Calu3 (cell line): ENCODE measurements around the gene PLS1. TPM values are rescaled to one million over a fixed set of nuclear protein-coding genes. Genes with fewer than 3 reads are reported as not detected.

ENCODE experiments used
- BruUV-seq: library from RNA; stranded (reverse); fragments of 400-500 nt; replicated peaks from 2 replicates; lab custom pipeline; 2021; lab: Mats Ljungman, UMichigan
- CTCF ChIA-PET: fragments of 300-600 bp; sonication (Branson Sonifier 250); formaldehyde crosslinking; loops from one replicate; lab custom pipeline; 2022; ENCODE audit warnings: antibody characterized with exemption; lab: Charles Lee
- DNase-seq: peaks from one replicate; pipeline ENCODE4 v3.0.0; 2022
- H3K27ac Mint-ChIP-seq: one replicate; pipeline ENCODE4 v1.8.0; 2022; ENCODE audit warnings: mixed read lengths; ENCODE audit not compliant: unreplicated experiment
- H3K27me3 Mint-ChIP-seq: one replicate; pipeline ENCODE4 v1.8.0; 2022; ENCODE audit warnings: mixed read lengths; ENCODE audit not compliant: unreplicated experiment
- H3K36me3 Mint-ChIP-seq: one replicate; pipeline ENCODE4 v1.8.0; 2022; ENCODE audit warnings: mild to moderate bottlenecking, moderate library complexity, mixed read lengths; ENCODE audit not compliant: insufficient read depth, unreplicated experiment
- H3K4me1 Mint-ChIP-seq: one replicate; pipeline ENCODE4 v1.8.0; 2022; ENCODE audit warnings: mild to moderate bottlenecking, low read depth, mixed read lengths; ENCODE audit not compliant: unreplicated experiment
- H3K4me3 Mint-ChIP-seq: one replicate; pipeline ENCODE4 v1.8.0; 2022; ENCODE audit warnings: mild to moderate bottlenecking, low read depth, moderate library complexity, mixed read lengths; ENCODE audit not compliant: unreplicated experiment
- H3K9me3 Mint-ChIP-seq: one replicate; pipeline ENCODE4 v1.8.0; 2022; ENCODE audit warnings: low read depth, mixed read lengths; ENCODE audit not compliant: unreplicated experiment
- intact Hi-C: fragments of 100-400 bp; cut with micrococcal nuclease; formaldehyde crosslinking; loops from one replicate; pipeline ENCODE4 v1.10.0; 2022; ENCODE audit not compliant: unreplicated experiment
- total RNA-seq: library from RNA; stranded (reverse); gene quantifications from 2 replicates; pipeline ENCODE4 v1.2.3, GENCODE V29; 2022
- TF ChIP-seq, protein P1 (sequence below): fragments of 200-600 bp; IDR thresholded peaks from one replicate; pipeline ENCODE4 v1.8.0; 2022; ENCODE audit warnings: antibody characterized with exemption; ENCODE audit not compliant: unreplicated experiment

Gene PLS1
- total RNA-seq, 1 experiment from 2014 or later = 155 TPM

DNA sequence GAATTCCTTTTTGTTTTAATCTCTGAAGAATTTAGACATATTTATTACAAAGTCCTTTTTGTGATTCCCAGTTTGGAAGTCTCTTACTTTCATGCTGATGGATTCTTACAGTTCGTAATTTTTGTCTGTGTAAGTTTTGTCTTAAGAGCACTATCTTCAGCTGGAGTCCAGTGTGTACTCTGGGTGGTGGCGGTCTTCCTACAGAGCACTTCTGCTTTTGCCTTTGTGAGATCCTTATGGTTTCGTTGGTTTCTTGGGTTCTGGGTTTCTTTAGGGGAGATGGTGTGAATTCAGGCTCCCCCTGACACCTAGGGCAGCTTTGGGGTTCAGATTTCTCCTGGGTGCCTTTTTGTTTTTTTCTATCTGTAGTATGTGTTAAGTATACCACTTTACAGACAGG, 45.3 kb downstream of the PLS1 start:
- TF ChIP-seq, protein P1, sequence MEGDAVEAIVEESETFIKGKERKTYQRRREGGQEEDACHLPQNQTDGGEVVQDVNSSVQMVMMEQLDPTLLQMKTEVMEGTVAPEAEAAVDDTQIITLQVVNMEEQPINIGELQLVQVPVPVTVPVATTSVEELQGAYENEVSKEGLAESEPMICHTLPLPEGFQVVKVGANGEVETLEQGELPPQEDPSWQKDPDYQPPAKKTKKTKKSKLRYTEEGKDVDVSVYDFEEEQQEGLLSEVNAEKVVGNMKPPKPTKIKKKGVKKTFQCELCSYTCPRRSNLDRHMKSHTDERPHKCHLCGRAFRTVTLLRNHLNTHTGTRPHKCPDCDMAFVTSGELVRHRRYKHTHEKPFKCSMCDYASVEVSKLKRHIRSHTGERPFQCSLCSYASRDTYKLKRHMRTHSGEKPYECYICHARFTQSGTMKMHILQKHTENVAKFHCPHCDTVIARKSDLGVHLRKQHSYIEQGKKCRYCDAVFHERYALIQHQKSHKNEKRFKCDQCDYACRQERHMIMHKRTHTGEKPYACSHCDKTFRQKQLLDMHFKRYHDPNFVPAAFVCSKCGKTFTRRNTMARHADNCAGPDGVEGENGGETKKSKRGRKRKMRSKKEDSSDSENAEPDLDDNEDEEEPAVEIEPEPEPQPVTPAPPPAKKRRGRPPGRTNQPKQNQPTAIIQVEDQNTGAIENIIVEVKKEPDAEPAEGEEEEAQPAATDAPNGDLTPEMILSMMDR = no peak
- Mint-ChIP-seq H3K4me3 (no peak overlapping the region), H3K27ac (no peak overlapping the region), H3K36me3 (peaks cover 5% of the 10 kb centered on the region), H3K4me1 (peaks cover 39% of the 10 kb centered on the region), H3K27me3 (no peaks in the 10 kb centered on the region), H3K9me3 (no peaks in the 10 kb centered on the region)
- no peak for DNase-seq
- BruUV-seq = no TSS peak
- CTCF ChIA-PET = interaction anchor here (0.6 kb wide), 1 partner anchor 7 kb away, joined by 5 read pairs; no protein-coding TSS in a partner anchor
- intact Hi-C loops = no loop called here

DNA sequence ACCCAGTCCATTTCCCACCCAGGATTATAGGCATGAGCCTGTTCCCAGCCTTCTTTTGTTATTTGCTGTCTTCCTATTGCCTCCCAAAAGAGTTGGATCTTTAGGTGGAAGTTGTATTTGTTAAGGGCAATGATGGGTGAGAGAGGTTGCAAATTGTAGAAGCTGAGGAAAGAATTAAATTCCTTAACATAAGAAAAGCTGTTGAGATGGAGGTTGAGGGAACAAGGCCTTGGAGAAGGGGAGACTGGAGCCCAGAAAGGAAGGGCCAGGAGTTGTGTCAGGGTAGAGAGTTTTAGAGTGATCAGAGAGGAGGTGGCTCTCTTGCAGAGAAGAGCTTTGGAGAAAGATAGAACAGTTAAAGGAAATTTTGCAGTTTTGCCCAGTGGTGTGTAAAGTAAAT, 46.8 kb downstream of the PLS1 start:
- peak overlapping the region; percentile 1 for H3K27ac Mint-ChIP-seq
- peaks cover 12% of the 10 kb centered on the region for H3K36me3 Mint-ChIP-seq
- intact Hi-C loops = no loop called here
- CTCF ChIA-PET = interaction anchor here (0.7 to 1.1 kb wide), 2 partner anchors 45 to 186 kb away, joined by 3 read pairs; no protein-coding TSS in a partner anchor
- DNase-seq = no peak
- H3K4me3 Mint-ChIP-seq = no peak overlapping the region
- peaks cover 46% of the 10 kb centered on the region for H3K4me1 Mint-ChIP-seq
- no peaks in the 10 kb centered on the region for H3K9me3 Mint-ChIP-seq
- BruUV-seq = no TSS peak
- TF ChIP-seq, protein P1 = no peak
- no peaks in the 10 kb centered on the region for H3K27me3 Mint-ChIP-seq

- TF ChIP-seq, protein P1 = no peak
- Mint-ChIP-seq H3K4me1 (peaks cover 61% of the 10 kb centered on the region), H3K4me3 (no peak overlapping the region), H3K9me3 (no peaks in the 10 kb centered on the region), H3K27ac (no peak overlapping the region), H3K36me3 (peaks cover 16% of the 10 kb centered on the region), H3K27me3 (no peaks in the 10 kb centered on the region)
- CTCF ChIA-PET = no interaction called here
- BruUV-seq = no TSS peak
- intact Hi-C loops = loop anchor here (2.0 kb wide), 1 partner anchor 20 kb away; no protein-coding TSS in a partner anchor
- no peak for DNase-seq
These were observed 48.3 kb downstream of the PLS1 start for GRCh38 chr3:142644502-142644901.

DNA sequence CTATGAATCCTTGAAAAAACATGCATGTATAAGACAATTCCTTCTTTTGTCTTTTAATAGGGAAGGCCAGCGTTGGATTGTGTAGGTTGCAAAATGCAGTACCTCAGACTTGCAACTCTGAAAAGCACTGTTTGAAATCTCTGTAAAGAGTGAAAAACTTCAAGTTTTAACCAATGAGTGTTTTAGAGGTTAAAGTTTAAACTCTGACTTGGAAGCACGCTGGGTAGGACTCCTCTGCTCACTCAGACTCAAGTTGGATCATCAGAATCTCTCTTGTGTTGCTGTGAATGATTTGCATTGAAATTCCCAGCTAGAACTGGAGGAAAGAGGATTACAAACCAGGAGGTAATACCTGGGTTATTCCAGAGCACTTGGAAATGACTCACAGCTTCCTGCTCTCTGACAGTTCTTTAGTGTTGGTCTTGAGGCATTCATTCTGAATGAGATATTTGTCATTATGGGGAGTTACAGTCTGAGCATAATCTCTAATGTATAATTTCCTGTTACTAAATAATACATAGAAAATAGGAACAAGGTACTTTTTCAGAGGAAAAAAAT, 49.1 kb downstream of the PLS1 start:
- Mint-ChIP-seq H3K27me3 (no peaks in the 10 kb centered on the region), H3K4me3 (no peak overlapping the region), H3K4me1 (peaks cover 63% of the 10 kb centered on the region), H3K36me3 (peaks cover 19% of the 10 kb centered on the region), H3K9me3 (no peaks in the 10 kb centered on the region), H3K27ac (peak overlapping the region; percentile 1)
- peak; percentile 47 for DNase-seq
- intact Hi-C loops = loop anchor here (1.0 to 5.0 kb wide), 3 partner anchors 19 to 48 kb away; partner anchors contain the start of gene PLS1
- BruUV-seq = no TSS peak
- CTCF ChIA-PET = interaction anchor here (0.6 to 1.7 kb wide), 11 partner anchors 15 to 362 kb away, joined by 3 to 8 read pairs (median 4); partner anchors contain the start of genes ATR and TRPC1
- TF ChIP-seq, protein P1 = no peak
